ENCODE data around the gene PPP1R16B.

The PPP1R16B gene

DNA sequence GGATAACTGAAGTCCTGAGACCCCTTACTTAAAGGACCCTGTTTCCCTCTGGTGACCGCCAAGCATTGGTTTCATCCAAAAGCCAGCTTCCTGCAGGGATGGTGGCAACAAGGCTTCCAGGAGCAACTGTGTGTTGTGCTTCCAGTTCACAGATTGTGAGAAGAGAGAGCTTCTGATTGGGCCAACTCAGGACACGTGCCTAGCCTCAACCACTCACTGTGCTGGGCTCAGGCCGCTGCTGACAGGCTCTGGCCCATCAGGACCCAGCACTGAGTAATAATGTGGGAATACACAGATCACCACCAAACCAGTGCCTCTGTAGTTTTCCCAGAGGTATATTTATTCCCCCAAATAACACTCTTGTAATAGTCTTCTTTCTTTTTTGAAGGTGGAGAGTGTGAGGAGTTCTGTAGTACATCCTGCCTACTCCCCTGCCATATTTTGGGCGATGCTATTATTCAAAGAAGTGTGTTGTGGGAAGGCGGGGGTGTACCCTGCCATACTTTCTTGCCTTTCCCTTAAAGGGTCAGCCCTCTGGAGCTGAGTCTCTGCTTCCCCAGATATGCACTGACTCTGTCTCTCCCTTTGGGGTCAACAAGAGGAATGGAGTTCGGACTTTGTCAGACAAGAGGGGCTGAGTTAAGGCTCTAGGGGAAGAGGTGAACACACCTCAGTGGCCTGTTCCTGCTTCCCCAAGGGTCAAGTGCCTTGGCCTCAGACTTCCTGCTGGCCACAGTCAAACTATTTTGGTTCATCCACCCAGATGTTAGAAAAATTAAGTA is 23.2 kb downstream of the PPP1R16B start:
- no peak for DNase-seq

DNA sequence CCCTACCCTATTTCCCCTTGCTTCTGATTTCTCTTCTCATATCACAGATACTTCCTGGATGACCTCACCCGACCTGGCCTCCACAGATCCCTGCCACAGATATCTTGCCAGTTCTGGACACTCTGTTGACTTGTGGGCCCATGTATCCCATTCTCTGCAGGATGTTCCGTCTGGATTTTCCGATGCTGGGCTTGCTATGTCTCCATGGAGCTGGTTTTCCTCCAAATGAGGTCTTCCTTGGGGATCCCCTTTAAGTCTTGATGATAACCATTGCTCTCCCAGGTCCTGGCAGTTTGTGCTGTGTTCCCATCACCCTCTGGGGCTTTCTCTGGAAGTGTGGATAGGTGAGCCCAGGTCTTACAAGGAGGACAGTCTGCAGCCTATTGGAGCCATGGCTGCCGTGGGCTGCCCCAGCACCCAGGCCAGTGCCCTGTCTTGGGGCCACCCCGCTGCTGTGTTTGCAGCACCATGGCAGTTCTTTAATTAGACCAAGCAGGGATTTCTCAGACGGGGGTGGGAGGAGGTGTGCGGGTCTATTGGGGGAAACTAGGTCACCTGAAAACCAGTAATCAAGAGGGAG is 23.9 kb downstream of the PPP1R16B start:
- no peak for DNase-seq

GRCh38 chr20:38830356-38830755 is 24.9 kb downstream of the PPP1R16B start:
- DNase-seq, result no peak

GRCh38 chr20:38831049-38831691 is 25.7 kb downstream of the PPP1R16B start:
- DNase-seq, result no peak

DNA sequence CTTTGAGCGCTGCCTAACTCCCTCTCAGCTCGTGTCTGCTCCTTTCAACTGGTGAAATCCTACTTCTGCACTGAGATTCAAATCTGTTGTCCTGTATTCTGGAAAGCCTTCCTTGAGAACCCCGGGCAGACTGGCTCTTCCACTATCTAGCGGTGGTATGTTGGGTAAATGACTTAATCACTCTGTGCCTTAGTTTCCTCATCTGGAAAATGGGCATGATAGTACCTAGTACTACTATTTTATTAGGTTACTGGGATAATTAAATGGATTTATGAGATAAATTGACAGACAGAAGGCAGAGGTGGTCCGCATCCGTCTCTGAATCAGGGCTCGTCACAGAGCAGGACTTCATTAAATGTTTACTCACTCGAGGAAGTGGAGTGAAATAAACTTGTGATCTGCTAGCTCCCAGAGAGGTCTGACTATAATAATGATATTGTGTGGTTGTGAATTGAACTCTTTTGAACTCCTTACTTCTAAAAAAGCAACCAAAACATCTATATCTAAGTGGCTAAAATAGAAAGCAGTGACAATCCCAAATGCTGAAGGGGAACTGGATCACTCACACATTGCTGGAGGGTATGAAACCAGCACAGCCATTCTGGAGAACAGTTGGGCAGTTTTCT is 26.6 kb downstream of the PPP1R16B start:
- DNase-seq, result no peak

DNA sequence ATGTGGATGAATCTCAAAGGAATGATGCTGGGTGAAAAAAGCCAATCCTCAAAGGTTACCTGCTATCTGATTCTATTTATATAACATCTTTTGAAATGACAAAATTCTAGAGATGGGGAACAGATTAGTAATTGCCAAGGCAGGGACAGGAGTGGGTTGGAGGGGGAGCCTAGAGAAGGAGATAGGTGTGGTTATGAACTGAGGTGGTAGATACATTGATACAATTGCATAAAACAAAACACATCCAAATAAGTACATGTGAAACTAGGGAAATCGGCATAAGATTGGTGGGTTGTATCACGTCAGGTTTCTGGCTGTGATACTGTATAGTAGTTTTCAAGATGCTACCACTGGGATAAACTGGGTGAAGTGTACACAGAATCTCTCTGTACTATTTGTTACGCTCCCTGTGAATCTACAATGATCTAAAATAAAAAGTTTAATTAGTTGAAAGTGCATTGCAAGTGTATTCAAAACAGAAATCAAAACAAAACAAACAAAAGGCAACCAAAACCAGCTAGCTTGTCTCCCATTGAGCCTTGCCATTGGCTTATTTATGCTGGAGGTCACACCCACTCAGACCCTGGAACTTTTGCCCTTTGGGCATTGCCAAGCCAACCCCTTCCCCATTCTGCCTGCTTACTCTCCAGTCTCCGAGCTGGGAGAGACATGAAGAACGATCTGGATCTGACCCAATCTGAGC is 27.8 kb downstream of the PPP1R16B start:
- no peak for DNase-seq

- DNase-seq, result no peak
Measured at GRCh38 chr20:38833857-38834164, 28.3 kb downstream of the PPP1R16B start.

DNA sequence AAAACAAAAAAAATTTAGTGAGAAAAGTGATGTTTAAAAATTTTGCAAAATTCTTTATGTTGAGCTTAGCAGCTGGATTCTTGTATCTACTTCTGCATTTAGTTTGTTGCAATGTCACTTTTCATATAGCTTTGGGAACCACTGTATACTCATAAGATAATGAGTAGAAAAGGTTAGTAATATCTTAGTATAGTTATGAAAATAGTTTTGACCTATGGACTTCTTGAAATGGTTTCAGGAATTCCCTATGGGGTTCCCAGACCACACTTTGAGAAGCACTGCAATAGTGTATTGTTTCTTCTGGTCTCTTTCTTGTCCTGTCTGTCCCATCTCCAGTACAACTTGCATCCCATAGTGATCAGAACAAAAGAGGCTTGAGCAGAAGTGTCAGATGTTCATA is 29.4 kb downstream of the PPP1R16B start:
- DNase-seq, result no peak

- DNase-seq, result no peak
Measured at GRCh38 chr20:38835792-38836191, 30.3 kb downstream of the PPP1R16B start.

GRCh38 chr20:38836991-38837390 is 31.5 kb downstream of the PPP1R16B start:
- DNase-seq, result no peak

GRCh38 chr20:38838326-38838725 is 32.8 kb downstream of the PPP1R16B start:
- no peak for DNase-seq

- DNase-seq, result no peak
Measured at GRCh38 chr20:38839563-38839962, 34.1 kb downstream of the PPP1R16B start.

GRCh38 chr20:38840053-38840893 is 34.8 kb downstream of the PPP1R16B start:
- peak; percentile 46 for DNase-seq

DNA sequence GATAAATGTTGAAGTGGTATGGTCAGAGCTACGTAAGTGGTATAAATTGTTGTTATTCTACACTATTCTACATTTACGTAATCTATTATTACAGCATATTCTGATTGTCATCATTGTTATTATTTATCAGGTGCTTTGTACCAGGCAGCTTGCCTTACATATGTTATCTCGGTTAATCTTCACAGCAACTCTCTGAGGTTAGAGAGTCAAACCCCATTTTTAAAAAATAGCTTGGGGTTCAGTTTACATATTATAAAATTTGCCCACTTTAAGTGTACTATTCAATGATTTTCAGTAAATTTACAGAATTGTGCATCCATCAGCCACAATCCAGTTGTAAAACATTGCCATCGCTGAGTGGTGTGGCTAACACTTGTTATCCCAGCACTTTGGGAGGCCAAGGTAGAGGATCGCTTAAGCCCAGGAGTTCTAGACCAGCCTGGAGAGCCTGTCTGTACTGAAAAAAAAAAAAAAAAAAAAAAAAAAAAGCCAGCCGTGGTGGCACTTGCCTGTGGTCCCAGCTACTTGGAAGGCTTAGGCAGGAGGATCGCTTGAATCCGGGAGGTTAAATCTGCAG is 35.5 kb downstream of the PPP1R16B start:
- DNase-seq, result no peak

GRCh38 chr20:38841570-38841969 is 36.1 kb downstream of the PPP1R16B start:
- no peak for DNase-seq

DNA sequence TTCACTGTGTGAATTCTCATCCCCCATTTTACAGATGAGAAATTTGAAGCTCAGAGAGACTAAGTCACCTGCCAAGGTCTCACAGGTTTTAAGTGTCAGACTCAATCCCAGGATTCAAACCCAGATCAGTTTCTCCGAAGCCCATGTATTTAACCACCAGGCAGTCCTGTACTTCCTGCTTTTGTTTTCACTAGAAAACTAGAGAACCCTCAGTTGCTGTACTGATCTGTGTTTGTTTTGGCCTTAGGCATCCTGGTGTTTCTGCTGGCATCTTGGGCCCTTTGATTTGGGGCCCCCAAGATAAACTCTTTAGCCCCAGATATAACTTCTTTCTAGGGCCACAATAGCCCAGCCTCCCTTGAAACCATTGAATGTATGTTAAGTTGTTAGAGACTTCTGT is 36.5 kb downstream of the PPP1R16B start:
- no peak for DNase-seq

DNA sequence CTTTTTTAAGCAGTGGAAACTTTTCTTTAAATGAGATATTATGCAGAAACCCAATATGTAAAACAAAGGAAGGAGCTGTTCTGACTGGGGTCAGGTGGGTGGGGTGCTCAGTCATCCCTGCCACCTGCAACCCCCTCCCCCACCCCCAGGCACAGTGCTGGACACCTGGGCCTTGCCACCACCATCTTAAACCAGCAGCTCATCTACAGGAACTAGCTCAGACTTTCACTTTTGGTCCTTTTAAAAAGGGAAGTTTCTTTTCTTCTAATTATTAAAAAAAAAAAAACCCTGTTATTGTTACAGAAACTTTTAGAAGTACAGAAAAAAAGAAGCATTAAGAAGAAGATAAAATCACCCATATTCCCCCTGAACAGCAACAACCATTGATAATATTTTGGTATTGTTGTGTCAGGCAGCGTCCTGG is 37.1 kb downstream of the PPP1R16B start:
- DNase-seq, result peak; percentile 71

- peak; percentile 30 for DNase-seq
Measured at GRCh38 chr20:38843346-38843745, 37.8 kb downstream of the PPP1R16B start.

DNA sequence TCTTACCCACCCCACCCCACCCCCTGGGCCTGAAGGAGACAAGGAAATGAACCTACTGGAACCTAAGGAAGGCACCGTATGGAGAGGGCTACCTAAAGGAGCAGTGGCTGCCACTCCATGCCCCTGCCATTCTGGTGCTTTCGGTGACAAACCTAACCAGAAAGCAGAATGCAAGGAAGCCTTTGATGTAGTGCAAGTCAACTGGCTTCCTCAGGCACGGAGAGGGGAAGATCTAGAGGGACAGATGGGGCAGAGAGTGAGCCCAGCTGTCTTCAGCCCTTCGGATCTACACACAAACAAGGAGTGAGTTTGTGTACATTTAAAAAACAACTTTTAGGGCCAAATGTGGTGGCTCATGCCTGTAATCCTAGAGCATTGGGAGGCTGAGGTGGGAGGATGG is 39.5 kb downstream of the PPP1R16B start:
- DNase-seq, result no peak

DNA sequence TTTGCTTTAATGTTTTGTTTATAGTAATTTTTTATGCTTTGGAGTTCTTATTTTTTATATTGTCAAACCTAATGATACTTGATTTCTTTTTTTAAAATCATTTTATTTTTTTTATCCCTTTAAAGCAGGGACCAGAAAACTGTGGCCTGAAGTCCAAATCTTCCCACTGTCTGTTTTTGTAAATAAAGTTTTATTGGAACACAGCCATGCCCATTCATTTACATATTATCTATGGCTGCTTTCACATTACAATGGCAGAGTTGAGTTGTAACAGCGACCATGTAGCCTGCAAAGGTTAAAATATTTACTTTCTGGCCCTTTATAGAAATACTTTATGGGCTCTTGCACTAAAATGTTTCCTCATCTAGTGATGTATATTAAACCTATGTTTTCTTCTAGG is 42.3 kb downstream of the PPP1R16B start:
- no peak for DNase-seq

GRCh38 chr20:38853759-38854158 is 48.3 kb downstream of the PPP1R16B start:
- DNase-seq, result no peak

GRCh38 chr20:38854654-38855066 is 49.2 kb downstream of the PPP1R16B start:
- DNase-seq, result no peak
